H9 (cell line): ENCODE results near the gene HSPD1. TPM values are rescaled to one million over a fixed set of nuclear protein-coding genes. Genes with fewer than 3 reads are reported as not detected.

Experiments used
- DNase-seq: peaks from one replicate; pipeline ENCODE4 v3.0.0-alpha.2; 2017
- H2AFZ ChIP-seq: one replicate; pipeline ENCODE4 v1.6.1; 2013; ENCODE audit warnings: mild to moderate bottlenecking, low read length, control low read depth, moderate library complexity
- H2AK5ac ChIP-seq: 2 replicates; pipeline ENCODE4 v1.6.1; 2013; ENCODE audit warnings: low read length, control low read depth, mixed read lengths; ENCODE audit not compliant: insufficient read length
- H2BK120ac ChIP-seq: one replicate; pipeline ENCODE4 v1.6.1; 2013; ENCODE audit warnings: low read depth, mild to moderate bottlenecking, low read length, control low read depth, inconsistent platforms; ENCODE audit not compliant: poor library complexity, severe bottlenecking
- H2BK12ac ChIP-seq: 2 replicates; pipeline ENCODE4 v1.6.1; 2013; ENCODE audit warnings: low read length, control low read depth, mixed read lengths, low read depth; ENCODE audit not compliant: insufficient read length
- H2BK15ac ChIP-seq: 2 replicates; pipeline ENCODE4 v1.6.1; 2013; ENCODE audit warnings: low read depth, low read length, control low read depth
- H2BK20ac ChIP-seq: one replicate; pipeline ENCODE4 v1.6.1; 2013; ENCODE audit warnings: low read depth, mild to moderate bottlenecking, low read length, control low read depth, inconsistent platforms; ENCODE audit not compliant: poor library complexity, severe bottlenecking
- H2BK5ac ChIP-seq: 2 replicates; pipeline ENCODE4 v1.6.1; 2013; ENCODE audit warnings: low read length, control low read depth, mixed read lengths; ENCODE audit not compliant: insufficient read length
- H3K14ac ChIP-seq: 2 replicates; pipeline ENCODE4 v1.6.1; 2013; ENCODE audit warnings: low read length, control low read depth; ENCODE audit not compliant: insufficient read depth
- H3K18ac ChIP-seq: 2 replicates; pipeline ENCODE4 v1.6.1; 2013; ENCODE audit warnings: low read depth, mild to moderate bottlenecking, mixed read lengths, low read length, control low read depth; ENCODE audit not compliant: insufficient read length
- H3K23ac ChIP-seq: 2 replicates; pipeline ENCODE4 v1.6.1; 2013; ENCODE audit warnings: low read length, control low read depth, mixed read lengths, low read depth; ENCODE audit not compliant: insufficient read length
- H3K23me2 ChIP-seq: 2 replicates; pipeline ENCODE4 v1.6.1; 2013; ENCODE audit warnings: low read depth, mild to moderate bottlenecking, mixed read lengths, low read length, control low read depth; ENCODE audit not compliant: insufficient read length, poor library complexity, severe bottlenecking
- H3K27ac ChIP-seq: 2 replicates; pipeline ENCODE4 v1.5.1; 2013; ENCODE audit warnings: low read length, control low read depth, mixed read lengths, low read depth; ENCODE audit not compliant: insufficient read length
- H3K27me3 ChIP-seq: 2 replicates; pipeline ENCODE4 v1.6.1; 2013; ENCODE audit warnings: low read length, control low read depth, inconsistent platforms; ENCODE audit not compliant: insufficient read depth
- H3K4ac ChIP-seq: 2 replicates; pipeline ENCODE4 v1.6.1; 2013; ENCODE audit warnings: low read depth, mild to moderate bottlenecking, control low read depth, inconsistent platforms, low read length, moderate library complexity
- H3K4me1 ChIP-seq: 2 replicates; pipeline ENCODE4 v1.6.1; 2013; ENCODE audit warnings: low read length, control low read depth, inconsistent platforms; ENCODE audit not compliant: insufficient read depth
- H3K4me2 ChIP-seq: 2 replicates; pipeline ENCODE4 v1.6.1; 2013; ENCODE audit warnings: low read length, control low read depth, mixed read lengths; ENCODE audit not compliant: insufficient read length, insufficient read depth
- H3K56ac ChIP-seq: 2 replicates; pipeline ENCODE4 v1.6.1; 2013; ENCODE audit warnings: low read depth, mild to moderate bottlenecking, mixed read lengths, low read length, control low read depth; ENCODE audit not compliant: insufficient read length
- H3K79me1 ChIP-seq: 2 replicates; pipeline ENCODE4 v1.6.1; 2013; ENCODE audit warnings: low read depth, mild to moderate bottlenecking, moderate library complexity, low read length, control low read depth, inconsistent platforms; ENCODE audit not compliant: insufficient read depth, poor library complexity, severe bottlenecking
- H3K79me2 ChIP-seq: 2 replicates; pipeline ENCODE4 v1.6.1; 2013; ENCODE audit warnings: low read length, control low read depth, inconsistent platforms; ENCODE audit not compliant: insufficient read depth
- H3K9ac ChIP-seq: 2 replicates; pipeline ENCODE4 v1.6.1; 2013; ENCODE audit warnings: low read length, control low read depth, mixed read lengths; ENCODE audit not compliant: insufficient read length; ENCODE audit errors: extremely low read depth
- H3K9me3 ChIP-seq: one replicate; pipeline ENCODE4 v1.6.1; 2013; ENCODE audit warnings: low read depth, low read length, inconsistent platforms; ENCODE audit not compliant: control insufficient read depth
- H3T11ph ChIP-seq: one replicate; pipeline ENCODE4 v1.6.1; 2013; ENCODE audit warnings: mild to moderate bottlenecking, low read length, control low read depth, inconsistent platforms
- H4K20me1 ChIP-seq: one replicate; pipeline ENCODE4 v1.6.1; 2013; ENCODE audit not compliant: control insufficient read depth, insufficient read length, insufficient read depth
- H4K5ac ChIP-seq: 2 replicates; pipeline ENCODE4 v1.6.1; 2013; ENCODE audit warnings: low read depth, mild to moderate bottlenecking, mixed read lengths, low read length, control low read depth; ENCODE audit not compliant: insufficient read length
- H4K8ac ChIP-seq: replicated peaks from 2 replicates; pipeline ENCODE4 v1.6.1; 2013; ENCODE audit warnings: low read length, control low read depth, mixed read lengths, low read depth; ENCODE audit not compliant: insufficient read length
- H4K91ac ChIP-seq: 2 replicates; pipeline ENCODE4 v1.6.1; 2013; ENCODE audit warnings: low read depth, mild to moderate bottlenecking, moderate library complexity, mixed read lengths, low read length, control low read depth; ENCODE audit not compliant: insufficient read length
- H3K27ac Mint-ChIP-seq, 3 experiments: 2 replicates in 2 of 3; 3 replicates in 1 of 3; pipeline ENCODE4 v1.8.0; 2020 to 2021; ENCODE audit warnings: mixed read lengths in 3 of 3, mild to moderate bottlenecking in 1 of 3, moderate library complexity in 1 of 3
- H3K27me3 Mint-ChIP-seq: 2 replicates; pipeline ENCODE4 v1.8.0; 2021; ENCODE audit warnings: low read depth, mild to moderate bottlenecking, moderate library complexity, mixed read lengths
- H3K36me3 Mint-ChIP-seq, 3 experiments: 2 replicates in 2 of 3; 3 replicates in 1 of 3; pipeline ENCODE4 v1.8.0; 2020 to 2021; ENCODE audit warnings: low read depth in 3 of 3, mixed read lengths in 3 of 3; ENCODE audit not compliant: insufficient read depth in 1 of 3
- H3K4me1 Mint-ChIP-seq, 2 experiments: 2 replicates each; pipeline ENCODE4 v1.8.0; 2020; ENCODE audit warnings: mixed read lengths in 2 of 2
- H3K4me3 Mint-ChIP-seq, 2 experiments: 2 replicates in 1 of 2; 3 replicates in 1 of 2; pipeline ENCODE4 v1.8.0; 2020 to 2021; ENCODE audit warnings: mild to moderate bottlenecking in 2 of 2, mixed read lengths in 2 of 2, moderate library complexity in 1 of 2
- H3K9me3 Mint-ChIP-seq, 2 experiments: 2 replicates in 1 of 2; 3 replicates in 1 of 2; pipeline ENCODE4 v1.8.0; 2020; ENCODE audit warnings: mild to moderate bottlenecking in 2 of 2, mixed read lengths in 2 of 2, moderate library complexity in 1 of 2
- WGBS: extraction: QIAGEN DNeasy Blood & Tissue Kit; methylation state at CpG from one replicate; pipeline ENCODE4 v1.1.7; 2013; ENCODE audit warnings: missing lambda C conversion rate, low lambda C conversion rate, mixed read lengths; ENCODE audit not compliant: insufficient read length; ENCODE audit errors: extremely low coverage; 5-methylcytosine and 5-hydroxymethylcytosine counted together
- total RNA-seq: library from RNA; stranded (reverse); gene quantifications from 2 replicates; pipeline ENCODE4 v1.2.1, GENCODE V29; 2021
- TF ChIP-seq, protein P1 (sequence below): fragments of 200-600 bp; sonication (generic); conservative IDR thresholded peaks from 3 replicates; pipeline ENCODE4 v1.8.0; 2021; ENCODE audit warnings: antibody characterized with exemption, mild to moderate bottlenecking

HSPD1 gene
- total RNA-seq, 1 experiment from 2014 or later: 846 TPM

DNA sequence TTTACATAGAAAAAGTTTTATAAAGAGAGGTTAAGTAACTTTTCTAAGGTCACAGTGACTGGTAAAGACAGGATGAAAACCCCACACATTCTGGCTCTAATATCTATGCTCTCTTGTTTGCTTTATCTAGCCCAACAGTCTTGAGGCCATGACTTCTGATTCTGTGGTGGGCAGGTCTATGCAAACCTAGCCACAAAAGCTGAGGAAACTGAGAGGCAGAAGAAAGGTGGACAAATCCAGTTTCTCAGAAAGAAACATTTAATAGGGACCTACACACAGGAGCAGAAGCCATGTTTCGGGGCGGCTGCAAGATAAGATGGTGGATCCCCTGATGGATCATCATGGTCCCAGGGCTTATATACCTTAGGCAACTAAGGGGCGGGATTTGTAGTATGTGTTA is 21.8 kb downstream of the HSPD1 start:
- H3K9me3 ChIP-seq: no peaks in the 10 kb centered on the region
- H3K79me1 ChIP-seq: no peaks in the 10 kb centered on the region
- no peak overlapping the region; a peak in 1 of 7 replicates for H3K27ac Mint-ChIP-seq
- no peak overlapping the region for H3T11ph ChIP-seq
- TF ChIP-seq, protein P1, sequence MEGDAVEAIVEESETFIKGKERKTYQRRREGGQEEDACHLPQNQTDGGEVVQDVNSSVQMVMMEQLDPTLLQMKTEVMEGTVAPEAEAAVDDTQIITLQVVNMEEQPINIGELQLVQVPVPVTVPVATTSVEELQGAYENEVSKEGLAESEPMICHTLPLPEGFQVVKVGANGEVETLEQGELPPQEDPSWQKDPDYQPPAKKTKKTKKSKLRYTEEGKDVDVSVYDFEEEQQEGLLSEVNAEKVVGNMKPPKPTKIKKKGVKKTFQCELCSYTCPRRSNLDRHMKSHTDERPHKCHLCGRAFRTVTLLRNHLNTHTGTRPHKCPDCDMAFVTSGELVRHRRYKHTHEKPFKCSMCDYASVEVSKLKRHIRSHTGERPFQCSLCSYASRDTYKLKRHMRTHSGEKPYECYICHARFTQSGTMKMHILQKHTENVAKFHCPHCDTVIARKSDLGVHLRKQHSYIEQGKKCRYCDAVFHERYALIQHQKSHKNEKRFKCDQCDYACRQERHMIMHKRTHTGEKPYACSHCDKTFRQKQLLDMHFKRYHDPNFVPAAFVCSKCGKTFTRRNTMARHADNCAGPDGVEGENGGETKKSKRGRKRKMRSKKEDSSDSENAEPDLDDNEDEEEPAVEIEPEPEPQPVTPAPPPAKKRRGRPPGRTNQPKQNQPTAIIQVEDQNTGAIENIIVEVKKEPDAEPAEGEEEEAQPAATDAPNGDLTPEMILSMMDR: no peak
- H2AK5ac ChIP-seq: no peak overlapping the region
- no peak overlapping the region for H4K8ac ChIP-seq
- no peak overlapping the region for H2AFZ ChIP-seq
- H3K4me2 ChIP-seq: no peak overlapping the region
- H3K4me3 Mint-ChIP-seq: no peak overlapping the region
- no peaks in the 10 kb centered on the region for H3K4me1 Mint-ChIP-seq
- H3K18ac ChIP-seq: no peak overlapping the region
- H4K5ac ChIP-seq: no peak overlapping the region
- H2BK12ac ChIP-seq: no peak overlapping the region
- H4K91ac ChIP-seq: no peak overlapping the region
- no peak overlapping the region for H3K56ac ChIP-seq
- no peak overlapping the region for H3K27ac ChIP-seq
- H3K23ac ChIP-seq: no peak overlapping the region
- no peaks in the 10 kb centered on the region for H3K23me2 ChIP-seq
- no peaks in the 10 kb centered on the region for H3K79me2 ChIP-seq
- H2BK120ac ChIP-seq: no peak overlapping the region
- no peak overlapping the region for H3K14ac ChIP-seq
- H3K4ac ChIP-seq: no peak overlapping the region
- no peak overlapping the region for H3K9ac ChIP-seq
- no peaks in the 10 kb centered on the region for H3K4me1 ChIP-seq
- DNase-seq: no peak
- no CpG with 5 or more reads among the region's 3 CpGs for WGBS
- no peak overlapping the region for H2BK20ac ChIP-seq
- no peaks in the 10 kb centered on the region for H4K20me1 ChIP-seq
- H3K27me3 Mint-ChIP-seq: no peaks in the 10 kb centered on the region
- H2BK5ac ChIP-seq: no peak overlapping the region
- no peaks in the 10 kb centered on the region for H3K27me3 ChIP-seq
- H3K36me3 Mint-ChIP-seq: peaks cover 2 to 44% (median 16%) of the 10 kb centered on the region in 3 experiments
- H2BK15ac ChIP-seq: no peak overlapping the region
- no peaks in the 10 kb centered on the region for H3K9me3 Mint-ChIP-seq
